K562 (cell line): ENCODE results near the gene RAB1B.

Source experiments
- CTCF ChIP-seq, 3 experiments: IDR thresholded peaks in 2 of 3; conservative IDR thresholded peaks in 1 of 3; 2 replicates each; pipeline ENCODE4 v1.5.1; 2011 to 2012; ENCODE audit warnings: low read length in 3 of 3, mild to moderate bottlenecking in 3 of 3, control low read depth in 2 of 3, improper control_type of control experiment in 1 of 3, inconsistent platforms in 1 of 3, low read depth in 1 of 3, mixed read lengths in 1 of 3, moderate library complexity in 1 of 3; ENCODE audit not compliant: insufficient read depth in 2 of 3
- EZH2 ChIP-seq: IDR thresholded peaks from 2 replicates; pipeline ENCODE4 v1.6.1; 2012; ENCODE audit warnings: low read depth, mild to moderate bottlenecking, inconsistent platforms, low read length, borderline replicate concordance
- FOXM1 ChIP-seq, 2 experiments: fragments of 450-650 bp in 1 of 2; sonication (generic) in 1 of 2; formaldehyde crosslinking in 1 of 2; IDR thresholded peaks; 2 replicates each; pipeline versions ENCODE4 v1.6.1 to v1.9.0; 2017 to 2022; ENCODE audit warnings: low read depth in 2 of 2, mild to moderate bottlenecking in 2 of 2, missing genetic modification reagents in 1 of 2, moderate library complexity in 1 of 2
- HMGXB4 ChIP-seq: sonication (generic); formaldehyde crosslinking; IDR thresholded peaks from 2 replicates; pipeline ENCODE4 v1.8.1; 2023; ENCODE audit warnings: mild to moderate bottlenecking, missing genetic modification reagents
- HNRNPK ChIP-seq: fragments of 200-400 bp; formaldehyde crosslinking; IDR thresholded peaks from one replicate; pipeline ENCODE4 v1.6.1; 2018; ENCODE audit warnings: mild to moderate bottlenecking, low read depth, low read length; ENCODE audit not compliant: poor library complexity, severe bottlenecking
- KLF1 ChIP-seq: fragments of 450-650 bp; IDR thresholded peaks from 2 replicates; pipeline ENCODE4 v1.6.1; 2016; ENCODE audit warnings: missing genetic modification characterization, missing compliant biosample characterization
- MAFK ChIP-seq: IDR thresholded peaks from 2 replicates; pipeline ENCODE4 v1.6.1; 2011; ENCODE audit warnings: low read length, improper control_type of control experiment
- REST ChIP-seq, 2 experiments: fragments of 450-650 bp; formaldehyde crosslinking in 1 of 2; IDR thresholded peaks; 2 replicates each; pipeline versions ENCODE4 v1.4.0 to v1.6.1; 2014 to 2020; ENCODE audit warnings: mild to moderate bottlenecking in 2 of 2, borderline replicate concordance in 1 of 2, low read depth in 1 of 2
- SMC3 ChIP-seq: conservative IDR thresholded peaks from 2 replicates; pipeline ENCODE4 v1.6.1; 2011; ENCODE audit warnings: low read depth, low read length, improper control_type of control experiment; ENCODE audit not compliant: insufficient read depth
- TCF7L2 ChIP-seq: fragments of 150-350 bp; IDR thresholded peaks from 2 replicates; pipeline ENCODE4 v1.6.1; 2016; ENCODE audit warnings: low read depth, mild to moderate bottlenecking, low read length, moderate library complexity
- TFAM ChIP-seq: fragments of 250-450 bp; sonication (Bioruptor Pico); conservative IDR thresholded peaks from 2 replicates; pipeline ENCODE4 v1.5.0; 2021; ENCODE audit warnings: mild to moderate bottlenecking, moderate library complexity
- ZNF134 ChIP-seq: fragments of 250-450 bp; sonication (Bioruptor Pico); conservative IDR thresholded peaks from 2 replicates; pipeline ENCODE4 v1.4.0; 2020

GRCh38 chr11:66314186-66314501 lies 45.7 kb downstream of the RAB1B start:
- no peak for TF ChIP-seq TCF7L2
- TF ChIP-seq HNRNPK, result no peak
- TF ChIP-seq FOXM1 (IDR thresholded peaks at IDR 0.05; ENCODE audit: low read depth), result no peak
- TF ChIP-seq FOXM1 (CRISPR knock-in tag; IDR thresholded peaks at IDR 0.05; ENCODE audit: low read depth), result no peak
- no peak for TF ChIP-seq TFAM
- TF ChIP-seq REST (IDR thresholded peaks at IDR 0.05; ENCODE audit: borderline replicate concordance), result no peak
- no peak for TF ChIP-seq REST (CRISPR knock-in tag; IDR thresholded peaks at IDR 0.05; ENCODE audit: low read depth)
- TF ChIP-seq CTCF (IDR thresholded peaks at IDR 0.05 in 2 of 3, conservative IDR thresholded peaks at IDR 0.05 in 1 of 3; ENCODE audit: insufficient read depth in 2 of 3, low read depth in 1 of 3, low read length in 3 of 3), result no peak
- TF ChIP-seq ZNF134 (CRISPR knock-in tag), result no peak
- TF ChIP-seq HMGXB4 (CRISPR knock-in tag), result no peak
- TF ChIP-seq MAFK, result no peak
- TF ChIP-seq KLF1 (tag), result no peak
- no peak for TF ChIP-seq SMC3
- TF ChIP-seq EZH2, result no peak
